SH-SY5Y (cell line): ENCODE data around the gene SLCO3A1.

ENCODE experiments used
- GATA2 ChIP-seq: IDR thresholded peaks from 2 replicates; pipeline ENCODE4 v1.6.1; 2011; ENCODE audit warnings: mild to moderate bottlenecking, low read depth, low read length
- GATA3 ChIP-seq: IDR thresholded peaks from 2 replicates; pipeline ENCODE4 v1.6.1; 2011; ENCODE audit warnings: low read depth, mild to moderate bottlenecking, low read length, moderate library complexity

DNA sequence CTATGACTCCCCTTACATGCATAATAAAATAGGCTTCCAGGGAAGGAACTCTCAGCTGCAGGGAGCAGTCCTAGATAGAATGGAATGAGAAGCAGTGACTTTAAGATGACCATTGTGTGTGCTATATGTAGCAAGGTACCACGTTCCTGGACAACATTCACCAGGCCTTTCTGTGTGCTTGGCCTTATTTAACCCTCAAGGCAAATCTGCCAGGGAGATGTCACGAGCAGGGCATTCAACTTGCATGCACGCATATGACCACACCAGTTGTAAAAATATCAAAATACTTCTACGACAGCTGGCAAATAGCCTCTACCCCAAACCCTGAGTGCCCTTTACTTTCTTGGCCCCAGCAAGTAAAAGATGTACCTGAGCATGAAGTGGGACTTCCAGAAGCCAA is 342.8 kb downstream of the SLCO3A1 start:
- no peak for TF ChIP-seq GATA2
- TF ChIP-seq GATA3: no peak
